DMS153 (cell line): Measurements from ENCODE around the gene BCAN.

Experiments used
- DNase-seq: peaks from one replicate; lab custom pipeline; 2025; lab: John Stamatoyannopoulos, UW

BCAN gene

DNA sequence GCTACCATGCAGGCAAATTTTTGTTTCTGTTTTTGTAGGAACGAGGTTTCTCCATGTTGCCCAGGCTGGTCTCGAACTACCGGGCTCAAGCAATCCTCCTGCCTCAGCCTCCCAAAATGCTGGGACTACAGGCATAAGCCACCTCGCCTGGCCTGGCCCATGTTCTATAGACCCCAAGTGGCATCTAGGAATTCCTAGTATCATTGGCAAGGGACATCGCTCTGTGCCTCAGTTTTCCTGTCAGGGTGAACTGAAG, 20.8 kb downstream of the BCAN start:
- DNase-seq, result no peak

GRCh38 chr1:156663178-156663577, 21.3 kb downstream of the BCAN start:
- DNase-seq, result no peak

- DNase-seq, result no peak
These were observed 22.3 kb downstream of the BCAN start for GRCh38 chr1:156664046-156664766.

DNA sequence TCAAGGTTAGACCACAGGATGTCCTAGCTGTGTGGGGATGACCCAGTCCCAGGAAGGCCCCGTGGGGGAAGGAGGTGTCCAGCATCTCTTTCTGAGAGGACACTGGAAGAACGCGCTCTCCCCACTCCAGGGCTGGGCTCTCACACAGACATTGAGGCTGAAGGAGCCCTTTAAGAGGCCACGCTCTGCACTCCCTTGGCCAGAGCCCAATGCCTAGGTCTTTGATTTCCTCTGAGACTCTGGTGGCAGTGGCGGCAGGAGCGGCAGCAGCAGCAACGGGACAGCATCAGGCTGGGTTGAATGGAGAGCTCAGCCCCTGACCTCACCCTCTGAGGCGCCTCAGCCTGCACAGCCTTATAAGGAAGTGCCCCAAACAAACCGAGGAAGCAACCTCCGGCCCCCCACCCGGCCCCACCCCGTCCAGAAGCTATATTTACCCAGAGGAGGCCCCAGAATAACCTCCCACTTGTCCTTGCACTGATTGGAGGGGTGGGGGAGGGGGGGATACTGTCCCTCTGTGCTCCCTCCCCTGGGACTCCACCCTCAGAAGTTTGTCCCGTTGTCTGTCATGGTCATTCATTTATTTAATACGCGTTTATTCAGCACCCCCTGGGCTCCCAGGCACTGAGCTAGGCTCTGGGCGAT, 23.0 kb downstream of the BCAN start:
- no peak for DNase-seq

DNA sequence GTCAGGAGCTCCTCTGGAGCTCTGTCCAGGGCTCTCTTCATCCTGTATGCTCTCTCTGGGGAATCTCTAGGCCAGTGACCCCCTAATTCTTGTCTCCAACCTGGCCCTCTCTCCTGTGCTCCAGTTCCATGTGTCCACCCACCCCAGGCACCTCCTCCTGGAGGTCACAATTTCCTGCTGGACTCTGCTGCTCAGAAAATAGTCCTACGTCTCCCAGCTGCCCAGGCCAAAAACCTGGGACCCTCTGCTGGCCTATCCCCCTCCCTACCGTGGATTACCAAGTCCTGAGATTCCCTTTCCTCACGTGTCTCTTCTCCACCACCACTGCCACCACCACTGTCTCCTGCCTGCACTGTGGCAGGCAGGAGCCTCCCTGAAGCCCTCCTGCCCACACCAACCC, 23.6 kb downstream of the BCAN start:
- DNase-seq, result no peak

DNA sequence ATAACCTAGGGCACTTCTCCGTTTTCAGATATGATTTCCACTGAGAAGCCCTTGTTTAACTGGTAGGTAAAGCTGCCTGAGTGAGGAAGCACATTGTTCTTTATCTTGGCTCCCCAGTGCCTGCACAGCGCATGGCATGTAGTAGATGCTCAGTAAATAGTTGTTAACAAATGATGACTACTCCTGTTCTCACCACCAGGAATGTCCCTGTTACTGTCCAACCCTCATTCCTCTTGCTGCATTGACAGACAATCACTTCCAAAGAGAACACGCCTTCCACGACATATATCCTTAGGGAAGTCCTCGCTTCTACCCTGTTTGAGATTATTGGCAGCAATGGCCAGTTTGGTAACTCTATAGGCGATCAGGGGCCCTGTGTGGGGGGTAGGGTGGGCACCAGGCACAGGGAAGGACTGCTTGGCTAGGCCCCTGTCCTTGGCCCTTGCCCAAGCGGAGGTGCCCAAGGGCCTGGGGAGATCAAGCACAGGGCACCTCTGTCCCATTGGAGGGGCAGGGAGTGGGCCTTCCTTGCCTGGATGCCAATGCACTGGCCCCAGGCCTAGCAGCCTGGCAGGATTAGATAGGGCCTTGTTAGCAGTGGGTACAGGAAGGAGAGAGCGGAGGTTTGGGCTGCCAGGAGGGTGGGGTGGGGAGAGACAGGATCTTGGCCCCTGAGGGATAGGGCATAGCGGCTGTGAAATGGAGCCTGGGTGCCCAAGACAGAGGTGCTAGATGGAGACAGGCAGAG, 25.1 kb downstream of the BCAN start:
- no peak for DNase-seq

- no peak for DNase-seq
These were observed 25.7 kb downstream of the BCAN start for GRCh38 chr1:156667610-156667967.

- no peak for DNase-seq
These were observed 26.2 kb downstream of the BCAN start for GRCh38 chr1:156667968-156668709.

DNA sequence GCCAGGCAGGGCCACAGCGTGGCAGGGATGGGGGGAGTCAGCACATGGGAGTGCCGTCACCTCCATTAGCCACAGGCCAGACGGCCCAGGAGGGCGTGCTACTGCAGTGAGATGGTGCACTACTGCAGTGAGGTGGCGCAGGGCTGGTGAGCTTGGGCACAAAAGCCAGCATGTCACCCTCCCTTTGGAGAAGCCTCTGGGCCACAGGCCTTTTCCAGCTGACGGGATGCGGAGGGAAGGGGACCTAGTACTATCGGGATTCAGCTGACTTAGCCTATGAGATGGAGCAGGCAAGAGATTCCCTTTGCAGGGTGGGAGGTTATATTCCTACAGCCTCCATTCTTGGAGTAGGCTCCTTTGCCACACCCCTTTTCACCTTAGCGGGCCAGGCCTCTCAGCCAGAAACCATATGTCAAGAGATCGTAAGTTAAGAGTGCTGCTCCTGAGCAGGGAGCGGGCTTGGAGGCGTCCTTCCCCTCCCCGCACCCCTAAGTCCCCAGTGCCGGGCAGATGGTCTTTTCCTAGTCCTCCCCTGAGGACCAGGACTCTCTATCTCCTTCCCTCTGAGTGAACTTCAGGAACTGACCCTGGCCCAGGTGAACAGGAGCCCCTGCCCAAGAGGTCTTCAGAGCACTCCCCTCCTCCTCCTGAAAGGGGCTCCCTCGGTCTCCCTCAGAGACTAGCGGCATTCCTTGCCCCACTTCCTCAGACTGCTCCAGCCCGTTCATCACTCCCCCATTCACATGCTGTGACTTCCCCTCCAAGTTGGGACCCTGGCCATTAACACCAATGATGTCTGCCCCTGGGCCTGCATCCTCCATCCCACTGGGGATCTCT, 27.1 kb downstream of the BCAN start:
- DNase-seq, result no peak

GRCh38 chr1:156669794-156670193, 27.9 kb downstream of the BCAN start:
- DNase-seq, result no peak

- no peak for DNase-seq
These were observed 28.4 kb downstream of the BCAN start for GRCh38 chr1:156670359-156670758.

DNA sequence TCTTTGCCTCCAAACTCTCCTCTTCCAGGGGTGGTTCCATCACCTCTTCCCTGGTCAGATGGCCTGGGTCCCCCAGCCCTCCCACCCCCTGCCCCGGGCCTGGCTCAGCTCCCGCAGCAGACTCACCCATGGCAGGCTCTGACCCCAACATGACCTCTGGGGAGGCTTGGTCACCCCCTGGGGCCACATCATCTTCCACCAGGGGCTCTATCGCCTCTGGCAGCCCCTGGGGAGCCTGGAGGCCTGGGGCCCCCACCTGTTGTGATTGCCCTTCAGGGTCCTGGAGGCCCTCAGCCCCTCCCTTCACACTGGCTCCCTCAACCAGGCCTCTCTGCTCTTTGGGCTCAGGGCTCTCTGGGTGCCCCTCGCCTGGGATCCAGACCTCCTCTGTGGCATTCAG, 28.9 kb downstream of the BCAN start:
- DNase-seq, result no peak

- no peak for DNase-seq
These were observed 29.9 kb downstream of the BCAN start for GRCh38 chr1:156671804-156672203.

DNA sequence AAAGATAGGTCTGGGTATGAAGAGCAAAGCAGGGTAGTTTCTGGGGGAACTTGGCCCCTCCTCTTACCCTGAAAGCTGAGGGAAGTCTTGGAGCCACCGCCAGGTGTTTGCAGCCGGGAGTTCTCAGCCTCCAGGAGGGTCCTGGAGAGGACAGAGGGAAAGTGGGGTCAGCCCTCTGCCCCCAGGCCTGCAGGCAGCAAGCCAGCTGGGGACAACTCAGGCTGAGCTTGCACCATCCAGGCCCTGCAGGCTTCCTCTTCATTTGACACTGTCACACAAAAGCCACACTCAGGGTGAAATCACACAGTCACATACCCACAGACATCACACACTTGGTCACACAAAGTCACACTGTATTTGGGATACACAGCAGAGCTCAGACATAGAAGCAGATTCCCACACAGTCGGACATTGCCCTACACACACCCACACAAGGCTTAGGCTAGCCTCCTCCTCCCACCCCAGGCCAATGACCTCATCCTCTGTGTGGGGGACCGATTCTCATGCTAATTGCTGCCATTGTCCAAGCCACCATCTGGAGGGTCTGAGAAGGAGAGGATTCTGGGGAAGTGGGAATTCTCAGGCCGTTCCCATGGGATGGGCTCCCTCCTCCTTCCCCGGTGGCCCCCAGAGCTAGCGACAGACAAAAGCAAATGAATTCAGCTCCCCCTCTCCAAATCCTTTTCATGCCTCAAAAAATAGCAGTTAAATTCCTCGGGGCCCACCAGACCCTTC, 31.6 kb downstream of the BCAN start:
- DNase-seq, result no peak

GRCh38 chr1:156675210-156676113, 33.5 kb downstream of the BCAN start:
- DNase-seq, result no peak

DNA sequence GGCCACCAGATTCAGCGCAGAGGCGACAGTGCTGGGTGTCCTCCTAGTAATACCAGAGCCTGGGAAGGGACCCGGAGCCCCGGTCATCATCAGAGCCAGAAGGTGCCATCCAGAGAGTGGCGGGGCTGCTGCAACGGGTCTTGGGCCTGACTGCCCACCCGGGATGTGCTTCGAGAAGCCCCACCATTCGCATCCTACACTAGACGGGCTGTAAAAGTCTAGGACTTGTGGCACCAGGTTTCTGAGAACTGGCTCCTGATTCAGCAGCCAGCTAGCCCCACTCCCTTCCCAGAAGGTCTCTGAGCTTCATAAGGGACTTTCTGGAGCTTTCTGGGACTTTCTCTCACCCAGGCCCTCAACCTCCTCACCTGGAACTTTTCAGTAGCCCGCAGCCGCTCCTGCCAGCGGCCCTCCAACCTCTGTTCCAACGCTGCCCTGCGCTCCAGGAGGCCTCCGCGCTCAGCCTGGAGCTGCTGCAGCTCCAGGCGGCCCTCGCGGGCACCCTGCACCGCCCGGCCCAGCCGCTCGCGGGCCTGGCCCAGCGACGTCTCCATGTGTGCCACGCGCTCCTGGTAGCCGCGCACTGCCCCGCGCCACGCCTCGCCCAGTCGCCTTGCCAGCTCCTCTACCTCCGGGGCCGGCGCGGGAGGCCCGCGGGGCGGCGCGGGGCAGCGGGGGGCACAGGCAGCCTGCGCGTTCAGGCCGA, 34.4 kb downstream of the BCAN start:
- DNase-seq, result no peak

DNA sequence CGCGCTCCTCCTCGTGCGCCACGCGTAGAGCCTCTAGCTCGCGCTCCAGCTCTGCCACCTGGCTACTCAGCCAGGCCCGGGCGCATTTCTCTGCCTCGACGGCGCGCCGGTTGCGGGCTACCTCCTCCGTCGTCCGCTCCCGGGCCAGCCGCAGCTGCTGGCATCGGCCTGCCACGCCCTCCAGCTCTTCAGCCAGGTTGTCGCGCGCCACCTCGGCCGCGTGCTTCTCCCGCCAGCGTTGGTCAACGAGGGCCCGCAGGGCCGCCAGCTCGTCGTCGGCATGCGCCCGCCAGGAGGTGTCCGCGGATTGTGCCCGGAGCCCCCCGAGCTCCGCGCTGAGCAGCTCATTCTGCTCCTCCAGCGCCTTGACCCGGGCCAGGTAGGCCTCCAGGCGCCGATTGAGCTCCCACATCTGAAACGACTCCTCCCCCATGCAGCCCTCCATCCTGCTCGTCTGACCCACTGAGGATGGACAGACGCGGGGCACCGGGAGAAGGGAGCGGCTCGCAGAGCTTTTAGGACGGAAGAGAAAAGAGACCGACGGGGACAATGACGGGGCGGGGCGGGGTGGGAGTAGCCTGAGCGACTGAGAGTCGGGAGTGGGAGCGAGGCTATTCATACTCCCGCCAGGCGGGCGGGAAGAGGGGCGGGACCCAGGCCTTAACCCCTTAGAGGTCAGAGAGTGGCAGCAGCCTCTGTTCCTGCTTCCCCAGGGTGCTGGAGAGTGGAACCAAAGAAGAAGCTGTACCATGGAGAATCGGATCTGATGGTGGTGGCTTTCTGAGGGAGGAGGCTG, 35.1 kb downstream of the BCAN start, which contains the start of gene NES:
TSS of gene NES (minus strand) at position 588 of the 796 bp plus-strand sequence. CDS start at position 445, 143 bp downstream.
- DNase-seq, result peak; percentile 83
